Breast epithelium (tissue), 3 donors: ENCODE data around the gene PCP4L1.

Source experiments
- CTCF ChIP-seq, 3 donors: fragments of 450-650 bp; IDR thresholded peaks; one replicate each; pipeline ENCODE4 v1.5.1; 2016 to 2017; ENCODE audit warnings: antibody characterized with exemption in 3 of 3, mild to moderate bottlenecking in 3 of 3, moderate library complexity in 3 of 3
- POLR2A ChIP-seq: fragments of 450-650 bp; IDR thresholded peaks from one replicate; pipeline ENCODE4 v1.6.1; 2016; ENCODE audit warnings: antibody characterized with exemption, mild to moderate bottlenecking, moderate library complexity
- POLR2AphosphoS5 ChIP-seq, 3 donors: sonication (generic); formaldehyde crosslinking; IDR thresholded peaks; one replicate each; pipeline ENCODE4 v1.6.1; 2017; ENCODE audit warnings: antibody characterized with exemption in 3 of 3

DNA sequence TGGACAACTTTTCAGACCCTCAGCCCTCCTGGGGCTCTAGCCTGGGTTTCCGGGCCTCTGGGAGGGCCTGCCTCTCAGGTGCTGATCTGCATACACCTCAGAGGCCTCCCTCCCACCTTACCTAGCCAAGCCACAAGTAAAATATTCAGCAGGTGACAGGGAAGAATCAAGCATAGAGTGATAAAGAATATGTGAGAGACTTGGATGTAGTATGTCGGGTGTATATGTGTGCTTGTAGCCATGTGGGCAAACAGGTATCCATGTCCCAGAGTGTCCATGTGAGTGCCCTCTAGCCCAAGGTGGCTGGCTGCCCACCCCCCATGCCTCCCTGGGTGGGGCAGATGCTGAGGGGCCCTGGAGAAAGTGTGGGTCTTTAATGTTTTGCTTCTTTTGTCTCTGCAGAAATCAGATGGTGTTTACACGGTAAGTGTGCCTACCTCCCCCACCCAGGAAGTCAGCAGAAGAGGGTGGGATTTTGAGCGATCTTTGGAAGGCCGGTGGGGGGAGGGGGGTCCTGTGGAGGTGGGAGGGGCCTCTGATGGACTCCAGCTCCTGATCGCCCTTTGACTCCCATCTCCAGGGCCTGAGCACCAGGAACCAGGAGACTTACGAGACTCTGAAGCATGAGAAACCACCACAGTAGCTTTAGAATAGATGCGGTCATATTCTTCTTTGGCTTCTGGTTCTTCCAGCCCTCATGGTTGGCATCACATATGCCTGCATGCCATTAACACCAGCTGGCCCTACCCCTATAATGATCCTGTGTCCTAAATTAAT, 40.1 kb upstream of the PCP4L1 start:
- no peak for TF ChIP-seq CTCF (IDR thresholded peaks at IDR 0.05)
- TF ChIP-seq POLR2A = no peak
- no peak for TF ChIP-seq POLR2AphosphoS5 (IDR thresholded peaks at IDR 0.05)
